NCI-H1694 (cell line): ENCODE data around the gene MMEL1.
"Not testable (repeated sequence)": the region's sequence is repeated elsewhere in the genome, so short reads cannot be mapped to it uniquely, and the experiment has no call there.

Experiments used
- DNase-seq: peaks from one replicate; lab custom pipeline; 2025; lab: John Stamatoyannopoulos, UW

The MMEL1 gene

GRCh38 chr1:2573250-2573920 lies 59.4 kb downstream of the MMEL1 start:
- DNase-seq: no peak

- no peak for DNase-seq
Observed at GRCh38 chr1:2571348-2571747, 61.5 kb downstream of the MMEL1 start.

- DNase-seq: no peak
Observed at GRCh38 chr1:2570332-2570731, 62.5 kb downstream of the MMEL1 start.

DNA sequence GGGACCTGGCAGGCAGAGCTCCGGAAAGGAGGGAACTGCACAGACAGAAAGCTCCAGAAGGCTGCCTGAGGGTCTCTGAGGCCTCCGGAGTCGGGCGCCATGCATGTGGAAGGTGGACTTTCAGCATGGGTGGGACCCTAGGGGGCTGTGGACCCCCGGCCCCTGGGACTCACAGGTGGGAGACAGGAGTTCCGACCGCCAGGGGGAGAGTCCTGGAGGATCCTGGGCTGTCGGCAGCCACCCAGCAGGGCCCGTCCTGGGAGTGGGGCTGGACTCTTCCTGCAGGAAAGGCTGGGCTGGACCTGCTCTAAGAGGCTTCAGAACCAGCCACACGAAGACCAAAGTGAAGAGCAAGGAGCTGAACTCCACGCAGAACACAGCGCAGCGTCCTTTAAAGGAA lies 63.1 kb downstream of the MMEL1 start:
- not testable (repeated sequence) for DNase-seq

DNA sequence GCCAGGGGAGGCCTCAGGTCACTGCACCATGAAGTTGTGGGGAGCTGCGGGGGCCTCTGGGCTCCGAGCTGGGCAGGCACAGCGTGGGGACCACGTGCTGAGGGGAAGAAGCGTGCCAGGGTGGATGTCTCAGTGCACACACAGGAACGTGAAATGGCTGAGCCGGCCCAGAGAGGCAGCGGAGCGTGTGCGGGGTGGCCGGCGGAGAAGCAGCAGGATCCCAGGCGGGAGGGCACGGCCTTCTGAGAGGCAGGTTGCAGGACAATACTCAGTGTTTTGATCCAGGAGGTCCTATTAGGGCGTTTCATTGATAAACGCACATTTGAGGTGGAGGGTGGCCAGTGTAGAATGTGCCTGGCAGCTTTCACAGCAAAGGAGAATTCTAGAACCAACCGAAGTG lies 63.8 kb downstream of the MMEL1 start:
- DNase-seq: no peak

GRCh38 chr1:2568187-2568816 lies 64.5 kb downstream of the MMEL1 start:
- not testable (repeated sequence) for DNase-seq

DNA sequence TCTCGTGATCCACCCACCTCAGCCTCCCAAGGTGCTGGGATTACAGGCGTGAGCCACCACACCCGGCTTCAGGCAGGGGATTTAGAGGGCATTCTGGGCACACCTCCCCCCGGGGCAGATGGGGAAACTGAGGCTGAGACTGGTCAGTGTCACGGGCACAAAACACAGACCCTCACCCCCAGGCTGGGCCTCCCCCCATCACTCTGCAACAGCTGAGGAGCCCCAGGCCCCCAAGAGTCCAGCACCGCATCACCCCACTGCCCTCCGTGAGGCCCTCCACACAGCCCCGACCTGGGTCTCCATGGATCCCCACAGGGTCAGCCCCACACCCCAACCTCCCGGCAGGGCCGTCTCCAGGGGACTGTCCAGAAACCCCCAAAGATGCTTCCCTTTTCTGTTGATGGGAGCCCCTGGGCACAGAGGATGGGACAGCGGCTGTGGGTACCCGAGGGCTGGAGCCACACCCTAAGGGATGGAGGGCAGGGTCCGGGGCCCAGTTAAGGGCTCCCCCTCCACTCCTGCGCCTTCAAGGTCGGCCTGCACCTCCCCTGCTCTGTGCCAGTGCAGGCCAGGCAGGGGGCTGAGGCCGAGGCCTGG lies 65.6 kb downstream of the MMEL1 start:
- DNase-seq: no peak

DNA sequence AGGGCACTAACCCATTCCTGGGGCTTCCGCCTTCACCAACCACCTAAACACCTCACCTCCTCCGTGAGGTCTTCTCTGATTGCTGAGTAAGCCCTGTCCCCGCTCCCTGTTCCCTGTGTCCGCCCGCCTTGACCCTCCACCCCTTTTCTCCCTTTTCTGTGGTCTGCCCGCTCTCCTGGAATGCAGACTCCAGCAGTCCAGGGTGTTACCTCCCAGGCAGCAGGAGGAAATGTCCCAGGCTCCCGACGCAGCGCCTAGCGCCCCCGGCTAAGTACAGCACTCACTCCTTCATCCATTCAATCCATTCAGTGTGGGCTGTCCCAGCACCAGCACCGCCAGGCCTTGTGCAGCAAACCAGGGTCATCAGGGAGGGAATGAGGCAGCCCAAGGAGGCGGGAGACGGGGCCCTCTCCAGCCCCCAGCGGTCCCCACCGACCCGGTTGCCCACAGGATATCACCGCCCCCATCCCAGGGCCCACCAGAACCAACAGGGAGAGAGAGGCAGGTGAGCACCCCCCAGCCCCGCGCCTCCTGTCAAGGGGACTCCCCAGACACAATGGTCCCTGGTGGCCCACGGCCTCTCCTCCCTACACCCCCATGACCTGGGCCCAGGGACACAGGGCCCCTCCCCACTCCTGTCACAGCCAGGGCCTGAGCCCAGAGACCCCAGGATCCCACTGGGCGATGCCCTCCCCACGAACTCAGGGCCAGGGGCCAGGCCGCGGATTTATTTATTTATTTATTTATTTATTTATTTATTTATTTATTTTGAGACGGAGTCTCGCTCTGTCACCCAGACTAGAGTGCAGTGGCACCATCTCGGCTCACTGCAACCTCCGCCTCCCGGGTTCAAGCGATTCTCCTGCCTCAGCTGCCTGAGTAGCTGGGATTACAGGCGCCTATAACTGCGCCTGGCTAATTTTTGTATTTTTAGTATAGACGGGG lies 66.4 kb downstream of the MMEL1 start:
- DNase-seq: no peak

- DNase-seq: no peak
Observed at GRCh38 chr1:2564815-2565374, 67.9 kb downstream of the MMEL1 start.

DNA sequence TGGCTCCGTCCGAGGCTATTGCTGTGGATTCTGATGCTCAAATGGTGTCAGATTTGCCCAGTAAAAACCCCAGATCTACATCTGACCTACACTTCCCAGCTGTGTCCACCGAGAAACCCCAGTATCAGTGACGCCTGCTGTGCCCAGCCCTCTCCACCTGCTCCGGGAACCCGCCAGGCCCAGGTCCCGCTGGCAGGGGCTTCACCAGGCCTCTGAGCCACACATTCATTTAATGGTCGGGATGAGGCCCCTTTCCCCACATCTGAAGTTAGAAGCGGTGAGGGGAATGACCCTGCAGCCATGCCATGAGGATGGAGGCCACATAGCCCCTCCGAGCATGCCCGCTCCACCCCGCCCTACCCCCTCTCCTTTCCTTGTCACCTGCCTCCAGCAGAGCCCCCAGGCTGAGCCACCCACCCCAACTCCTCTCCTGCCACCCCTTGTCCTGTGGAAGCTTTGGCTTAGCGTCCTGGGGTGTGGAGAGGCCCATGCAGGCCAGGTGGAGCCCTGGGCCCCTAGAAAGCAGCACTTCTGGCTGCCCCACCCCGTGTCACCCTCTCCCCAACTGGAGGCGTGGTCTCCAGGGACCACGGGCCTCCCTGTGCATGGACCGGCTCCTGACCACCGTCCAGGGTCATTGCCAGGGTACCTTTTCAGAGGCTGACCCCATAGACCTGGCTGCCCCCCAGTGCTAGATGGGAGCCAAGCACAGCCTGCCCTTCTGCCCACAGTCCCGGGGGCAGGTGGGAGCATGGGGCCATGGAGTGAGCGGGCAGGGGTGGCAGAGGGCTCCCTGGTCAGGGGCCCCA lies 68.6 kb downstream of the MMEL1 start:
- DNase-seq: no peak

- DNase-seq: no peak
Observed at GRCh38 chr1:2563205-2563604, 69.6 kb downstream of the MMEL1 start.

GRCh38 chr1:2561898-2562895 lies 70.6 kb downstream of the MMEL1 start:
- no peak for DNase-seq

- no peak for DNase-seq
Observed at GRCh38 chr1:2561446-2561845, 71.4 kb downstream of the MMEL1 start.

- DNase-seq: no peak
Observed at GRCh38 chr1:2560299-2561073, 72.3 kb downstream of the MMEL1 start.

DNA sequence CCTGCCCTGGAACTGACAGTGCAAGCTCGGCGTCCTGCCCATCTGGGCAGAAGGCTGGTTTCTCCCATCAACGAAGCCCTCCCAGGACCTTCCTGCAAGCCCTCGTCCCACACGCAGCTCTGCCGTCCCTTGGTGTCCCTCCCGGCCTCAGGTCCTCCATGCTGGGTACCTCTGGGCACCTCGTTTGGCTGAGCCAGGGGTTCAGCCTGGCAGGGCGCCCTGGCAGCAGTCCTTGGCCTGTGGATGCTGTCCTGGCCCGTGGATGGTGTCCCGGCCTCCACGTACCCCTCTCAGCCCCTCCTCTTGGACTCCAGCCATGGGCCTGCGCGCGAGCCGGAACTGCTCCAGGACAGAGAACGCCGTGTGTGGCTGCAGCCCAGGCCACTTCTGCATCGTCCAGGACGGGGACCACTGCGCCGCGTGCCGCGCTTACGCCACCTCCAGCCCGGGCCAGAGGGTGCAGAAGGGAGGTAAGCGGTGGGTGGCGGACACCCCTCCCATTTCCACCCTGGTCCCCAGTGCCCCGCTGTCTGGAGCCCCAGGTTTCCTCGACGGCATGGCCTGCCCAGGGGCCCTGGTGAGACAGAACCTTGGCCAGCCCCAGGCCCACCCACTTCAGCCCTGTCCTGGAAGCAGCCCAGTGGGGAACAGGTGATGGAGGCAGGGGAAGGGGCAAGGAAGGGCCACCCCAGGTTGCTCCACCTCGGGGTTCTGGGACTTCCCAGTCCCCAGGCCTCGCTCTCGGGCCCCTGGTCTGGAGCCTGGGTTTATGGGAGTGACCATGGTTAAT lies 73.1 kb downstream of the MMEL1 start:
- DNase-seq: no peak

DNA sequence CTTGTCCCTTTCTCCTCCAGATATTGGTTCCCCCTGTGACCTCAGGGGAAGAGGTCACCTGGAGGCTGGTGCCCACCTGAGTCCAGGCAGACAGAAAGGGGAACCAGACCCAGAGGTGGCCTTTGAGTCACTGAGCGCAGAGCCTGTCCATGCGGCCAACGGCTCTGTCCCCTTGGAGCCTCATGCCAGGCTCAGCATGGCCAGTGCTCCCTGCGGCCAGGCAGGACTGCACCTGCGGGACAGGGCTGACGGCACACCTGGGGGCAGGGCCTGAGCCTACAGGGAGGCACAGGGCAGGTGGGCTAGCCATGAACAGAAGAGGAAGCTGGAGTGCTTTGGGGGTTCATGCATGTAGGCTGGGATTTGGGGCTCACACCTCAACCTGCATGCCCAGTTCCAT lies 74.0 kb downstream of the MMEL1 start:
- DNase-seq: no peak

- no peak for DNase-seq
Observed at GRCh38 chr1:2558420-2558819, 74.4 kb downstream of the MMEL1 start.
